Activated T-cell treated with anti-CD3 and anti-CD28 coated beads, Interleukin-2, amount 50 U/mL, for 72 hours (primary cell): Measurements from ENCODE around the gene FAM174B. TPM values are rescaled to one million over a fixed set of nuclear protein-coding genes. Genes with fewer than 3 reads are reported as not detected.

Source experiments
- ATAC-seq, 2 donors: fragments of 150-1000 bp; cut with Tn5 transposase; replicated peaks in 1 of 2; 2 replicates each; pipeline ENCODE4 v1.10.0; 2021; ENCODE audit warnings: moderate library complexity in 2 of 2, mild to moderate bottlenecking in 1 of 2
- DNase-seq, 2 donors: peaks; one replicate each; pipeline ENCODE4 v3.0.0; 2021 to 2022; ENCODE audit warnings: mixed read lengths in 1 of 2
- H3K27ac Mint-ChIP-seq: one replicate; pipeline ENCODE4 v1.8.0; 2022; ENCODE audit warnings: mild to moderate bottlenecking, moderate library complexity, mixed read lengths
- H3K27me3 Mint-ChIP-seq: one replicate; pipeline ENCODE4 v1.8.0; 2022; ENCODE audit warnings: low read depth, mixed read lengths
- H3K36me3 Mint-ChIP-seq, 2 donors: one replicate each; pipeline ENCODE4 v1.8.0; 2022; ENCODE audit warnings: mixed read lengths in 2 of 2, mild to moderate bottlenecking in 1 of 2; ENCODE audit not compliant: insufficient read depth in 2 of 2
- H3K4me1 Mint-ChIP-seq: one replicate; pipeline ENCODE4 v1.8.0; 2022; ENCODE audit warnings: low read depth, mixed read lengths
- H3K4me3 Mint-ChIP-seq, 2 donors: one replicate each; pipeline ENCODE4 v1.8.0; 2022; ENCODE audit warnings: mild to moderate bottlenecking in 2 of 2, mixed read lengths in 2 of 2, moderate library complexity in 2 of 2
- H3K9me3 Mint-ChIP-seq, 2 donors: one replicate each; pipeline ENCODE4 v1.8.0; 2022; ENCODE audit warnings: mixed read lengths in 2 of 2
- total RNA-seq, 2 donors: library from RNA; stranded (reverse); gene quantifications; one replicate each; pipeline ENCODE4 v1.2.3, GENCODE V29; 2022

Gene FAM174B
- total RNA-seq, 2 donors from 2014 or later: 5.0 to 9.9 TPM

- Mint-ChIP-seq H3K4me3 (no peak overlapping the region), H3K9me3 (no peaks in the 10 kb centered on the region), H3K27me3 (peaks cover 9% of the 10 kb centered on the region), H3K4me1 (peaks cover 32% of the 10 kb centered on the region), H3K36me3 (peaks cover 0 to 2% of the 10 kb centered on the region in 2 donors), H3K27ac (no peak overlapping the region)
- ATAC-seq (no peak), DNase-seq (no peak)
These were observed 5.5 kb upstream of the FAM174B start for GRCh38 chr15:92661069-92661468.

GRCh38 chr15:92657486-92657885 is 1.9 kb upstream of the FAM174B start:
- no peak for ATAC-seq
- Mint-ChIP-seq H3K4me1 (peaks cover 8% of the 10 kb centered on the region), H3K9me3 (no peaks in the 10 kb centered on the region), H3K36me3 (peaks cover 0 to 2% of the 10 kb centered on the region in 2 donors), H3K4me3 (no peak overlapping the region), H3K27ac (no peak overlapping the region), H3K27me3 (peaks cover 34% of the 10 kb centered on the region)
- DNase-seq: no peak

GRCh38 chr15:92656089-92656488 is 514 bp upstream of the FAM174B start:
- no peaks in the 10 kb centered on the region for H3K9me3 Mint-ChIP-seq

DNA sequence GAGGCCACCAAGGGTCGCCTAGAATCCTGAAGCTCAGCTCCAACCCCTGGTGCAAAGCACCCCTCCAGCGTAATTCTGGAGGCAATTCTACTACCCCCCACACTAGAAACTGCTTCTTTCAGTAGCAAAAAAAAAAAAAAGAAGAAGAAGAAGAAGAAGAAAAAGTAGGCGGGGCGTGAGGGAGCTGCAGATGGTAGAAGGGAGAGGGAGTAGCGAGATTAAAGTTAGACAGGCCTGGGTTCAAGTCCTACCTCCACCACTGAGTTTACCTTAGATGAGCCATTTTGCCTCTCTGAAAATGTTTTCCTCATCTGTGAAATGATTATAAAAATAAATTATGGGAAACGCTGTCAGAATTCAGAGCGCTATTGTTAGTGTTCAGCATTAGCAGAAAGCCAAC is 913 bp downstream of the FAM174B start:
- peaks cover 5% of the 10 kb centered on the region for H3K4me1 Mint-ChIP-seq
- DNase-seq (no peak), ATAC-seq (no peak)
- H3K36me3 Mint-ChIP-seq: peaks cover 0 to 2% of the 10 kb centered on the region in 2 donors
- peak overlapping the region; percentile 82 to 85 for H3K4me3 Mint-ChIP-seq
- peaks cover 0 to 2% of the 10 kb centered on the region in 2 donors for H3K9me3 Mint-ChIP-seq
- no peak overlapping the region for H3K27ac Mint-ChIP-seq
- peaks cover 49% of the 10 kb centered on the region for H3K27me3 Mint-ChIP-seq

More at GRCh38 chr15:92656089-92656488, 514 bp upstream of the FAM174B start:
- Mint-ChIP-seq H3K36me3 (no peaks in the 10 kb centered on the region), H3K4me3 (peak overlapping the region; percentile 58 to 79), H3K4me1 (peaks cover 5% of the 10 kb centered on the region), H3K27me3 (peaks cover 44% of the 10 kb centered on the region), H3K27ac (no peak overlapping the region)
- DNase-seq (no peak), ATAC-seq (no peak)

- DNase-seq: no peak
- Mint-ChIP-seq H3K36me3 (peaks cover 0 to 2% of the 10 kb centered on the region in 2 donors), H3K27ac (no peak overlapping the region), H3K4me3 (peak overlapping the region; percentile 82 to 85), H3K27me3 (peaks cover 49% of the 10 kb centered on the region), H3K4me1 (peaks cover 5% of the 10 kb centered on the region), H3K9me3 (peaks cover 0 to 2% of the 10 kb centered on the region in 2 donors)
- ATAC-seq: no peak
These were observed 1.6 kb downstream of the FAM174B start for GRCh38 chr15:92653836-92654539.

GRCh38 chr15:92653366-92653765 is 2.2 kb downstream of the FAM174B start:
- Mint-ChIP-seq H3K27ac (no peak overlapping the region), H3K36me3 (peaks cover 0 to 2% of the 10 kb centered on the region in 2 donors), H3K4me3 (peak overlapping the region in 1 of 2 donors; percentile 15), H3K27me3 (peaks cover 49% of the 10 kb centered on the region), H3K4me1 (peaks cover 5% of the 10 kb centered on the region), H3K9me3 (peaks cover 0 to 2% of the 10 kb centered on the region in 2 donors)
- DNase-seq (no peak), ATAC-seq (no peak)

GRCh38 chr15:92652576-92652966 is 3.0 kb downstream of the FAM174B start:
- H3K9me3 Mint-ChIP-seq: peaks cover 0 to 2% of the 10 kb centered on the region in 2 donors
- peaks cover 0 to 2% of the 10 kb centered on the region in 2 donors for H3K36me3 Mint-ChIP-seq
- H3K27ac Mint-ChIP-seq: no peak overlapping the region
- H3K4me1 Mint-ChIP-seq: peaks cover 5% of the 10 kb centered on the region
- DNase-seq (no peak), ATAC-seq (no peak)
- no peak overlapping the region for H3K4me3 Mint-ChIP-seq
- peaks cover 49% of the 10 kb centered on the region for H3K27me3 Mint-ChIP-seq

DNA sequence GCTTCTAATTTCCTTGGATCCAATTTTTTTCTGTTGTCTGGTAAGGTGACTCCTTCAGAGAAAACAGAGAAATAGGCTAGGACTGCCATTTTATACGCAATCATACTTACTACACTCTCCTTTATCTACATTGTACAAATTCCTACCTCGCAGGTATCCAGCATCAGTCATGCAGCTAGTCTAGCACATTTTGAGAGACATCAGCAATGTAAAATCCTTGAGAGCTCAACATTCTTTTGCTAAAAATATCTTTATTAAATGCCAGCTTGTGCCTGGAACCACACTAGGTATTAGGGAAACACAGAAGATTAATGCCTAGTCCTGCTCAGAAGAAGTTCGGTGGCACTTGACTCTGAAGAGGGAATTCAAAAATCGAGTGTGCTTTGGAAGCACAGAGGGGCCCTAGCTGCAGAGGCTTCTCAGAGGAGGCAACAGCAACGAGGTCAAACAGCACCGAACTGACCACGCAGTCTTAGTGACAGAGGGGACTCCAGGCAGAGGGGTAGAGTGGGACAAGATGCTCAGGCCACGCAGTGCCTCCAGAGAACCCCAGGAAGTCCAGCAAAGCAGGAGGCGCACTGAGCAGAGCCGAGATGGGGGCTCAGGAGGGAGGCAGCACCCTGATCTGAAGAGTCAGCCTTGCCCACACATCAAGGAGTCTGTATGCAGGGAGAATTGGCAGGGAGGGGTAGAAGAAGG is 3.5 kb downstream of the FAM174B start:
- no peak for DNase-seq
- Mint-ChIP-seq H3K4me3 (no peak overlapping the region), H3K4me1 (peaks cover 5% of the 10 kb centered on the region), H3K36me3 (peaks cover 0 to 2% of the 10 kb centered on the region in 2 donors), H3K27me3 (peaks cover 49% of the 10 kb centered on the region), H3K27ac (no peak overlapping the region), H3K9me3 (peaks cover 0 to 2% of the 10 kb centered on the region in 2 donors)
- no peak for ATAC-seq

- DNase-seq (no peak), ATAC-seq (no peak)
- Mint-ChIP-seq H3K27me3 (peaks cover 39% of the 10 kb centered on the region), H3K4me3 (no peak overlapping the region), H3K4me1 (peaks cover 5% of the 10 kb centered on the region), H3K27ac (no peak overlapping the region), H3K9me3 (peaks cover 0 to 2% of the 10 kb centered on the region in 2 donors), H3K36me3 (peaks cover 0 to 2% of the 10 kb centered on the region in 2 donors)
These were observed 4.6 kb downstream of the FAM174B start for GRCh38 chr15:92650966-92651365.

GRCh38 chr15:92650256-92650655 is 5.3 kb downstream of the FAM174B start:
- DNase-seq (no peak), ATAC-seq (no peak)
- Mint-ChIP-seq H3K36me3 (peaks cover 0 to 2% of the 10 kb centered on the region in 2 donors), H3K4me3 (no peak overlapping the region), H3K9me3 (peaks cover 0 to 2% of the 10 kb centered on the region in 2 donors), H3K27ac (no peak overlapping the region), H3K4me1 (peaks cover 5% of the 10 kb centered on the region), H3K27me3 (peaks cover 36% of the 10 kb centered on the region)

GRCh38 chr15:92648190-92648875 is 7.2 kb downstream of the FAM174B start:
- DNase-seq (no peak), ATAC-seq (no peak)
- Mint-ChIP-seq H3K9me3 (peaks cover 0 to 2% of the 10 kb centered on the region in 2 donors), H3K27me3 (peaks cover 21% of the 10 kb centered on the region), H3K4me3 (no peak overlapping the region), H3K36me3 (peaks cover 0 to 2% of the 10 kb centered on the region in 2 donors), H3K27ac (no peak overlapping the region), H3K4me1 (no peaks in the 10 kb centered on the region)

DNA sequence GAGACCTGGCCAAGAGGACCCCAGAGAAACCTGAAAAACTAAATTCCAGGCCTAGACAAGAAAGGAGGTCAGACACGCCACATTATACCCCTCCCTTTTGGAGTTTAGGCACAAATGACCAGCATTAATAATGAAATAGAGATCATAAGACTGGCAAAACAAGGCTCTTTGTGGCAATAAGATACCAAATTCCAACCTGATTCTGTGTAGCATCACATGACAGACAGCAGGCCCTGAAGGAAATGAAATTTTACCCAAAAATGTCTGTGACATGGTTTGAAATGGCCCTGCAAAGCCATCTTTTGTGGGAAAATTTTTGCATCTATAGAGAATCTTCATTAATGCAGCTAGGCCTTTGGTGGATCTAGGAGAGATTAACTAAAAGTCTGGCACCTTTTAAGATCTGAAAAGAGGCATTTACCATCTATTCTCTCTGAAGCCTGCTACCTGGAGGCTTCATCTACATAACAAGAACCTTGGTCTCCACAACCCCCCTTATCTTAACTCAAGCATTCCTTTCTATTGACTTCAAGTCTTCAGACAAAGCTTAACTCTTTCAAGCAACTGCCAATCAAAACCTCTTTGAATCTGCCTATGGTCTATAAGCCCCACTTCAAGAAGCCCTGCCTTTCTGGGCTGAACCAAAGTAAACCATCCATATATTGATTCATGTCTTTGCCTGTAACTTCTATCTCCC is 8.0 kb downstream of the FAM174B start:
- ATAC-seq: no peak
- H3K27me3 Mint-ChIP-seq: peaks cover 16% of the 10 kb centered on the region
- no peak for DNase-seq
- H3K27ac Mint-ChIP-seq: no peak overlapping the region
- H3K36me3 Mint-ChIP-seq: peaks cover 0 to 2% of the 10 kb centered on the region in 2 donors
- H3K4me1 Mint-ChIP-seq: no peaks in the 10 kb centered on the region
- H3K4me3 Mint-ChIP-seq: no peak overlapping the region
- peaks cover under 1 to 2% of the 10 kb centered on the region in 2 donors for H3K9me3 Mint-ChIP-seq
